Trophoblast cell (in vitro differentiated cells and primary cell): ENCODE measurements around the gene MLN.

ENCODE experiments used
- DNase-seq, 2 donors: peaks; one replicate each; pipeline ENCODE4 v3.0.0-alpha.2; 2016
- H2AFZ ChIP-seq: 2 replicates; pipeline ENCODE4 v1.6.1; 2013; ENCODE audit warnings: low read length, moderate library complexity, mild to moderate bottlenecking; ENCODE audit not compliant: insufficient read depth, poor library complexity
- H2AK5ac ChIP-seq: 2 replicates; pipeline ENCODE4 v1.6.1; 2013; ENCODE audit warnings: mild to moderate bottlenecking, low read length
- H2BK120ac ChIP-seq: 2 replicates; pipeline ENCODE4 v1.6.1; 2013; ENCODE audit warnings: low read length, mild to moderate bottlenecking, moderate library complexity; ENCODE audit not compliant: insufficient read depth, poor library complexity
- H2BK12ac ChIP-seq: 2 replicates; pipeline ENCODE4 v1.6.1; 2013; ENCODE audit warnings: mild to moderate bottlenecking, low read length, moderate library complexity
- H2BK5ac ChIP-seq: 2 replicates; pipeline ENCODE4 v1.6.1; 2013; ENCODE audit warnings: low read length, low read depth, moderate library complexity, mild to moderate bottlenecking; ENCODE audit not compliant: poor library complexity
- H3K14ac ChIP-seq: 2 replicates; pipeline ENCODE4 v1.6.1; 2013; ENCODE audit warnings: mild to moderate bottlenecking, low read length
- H3K18ac ChIP-seq: 2 replicates; pipeline ENCODE4 v1.6.1; 2013; ENCODE audit warnings: mild to moderate bottlenecking, low read length
- H3K23ac ChIP-seq: 2 replicates; pipeline ENCODE4 v1.6.1; 2013; ENCODE audit warnings: low read length
- H3K27ac ChIP-seq: 2 replicates; pipeline ENCODE4 v1.5.1; 2013; ENCODE audit warnings: low read depth, mild to moderate bottlenecking, inconsistent platforms, low read length, moderate library complexity
- H3K27me3 ChIP-seq: 2 replicates; pipeline ENCODE4 v1.6.1; 2013; ENCODE audit warnings: inconsistent platforms, mild to moderate bottlenecking, low read length, moderate library complexity; ENCODE audit not compliant: insufficient read depth
- H3K36me3 ChIP-seq, 2 experiments: 1 replicate in 1 of 2; 2 replicates in 1 of 2; pipeline ENCODE4 v1.6.1; 2013; ENCODE audit warnings: low read length in 2 of 2, mild to moderate bottlenecking in 2 of 2, moderate library complexity in 1 of 2; ENCODE audit not compliant: insufficient read depth in 2 of 2, control insufficient read depth in 1 of 2
- H3K4ac ChIP-seq: 2 replicates; pipeline ENCODE4 v1.6.1; 2013; ENCODE audit warnings: low read depth, mild to moderate bottlenecking, low read length, moderate library complexity
- H3K4me1 ChIP-seq, 2 experiments: 1 replicate in 1 of 2; 2 replicates in 1 of 2; pipeline ENCODE4 v1.6.1; 2013; ENCODE audit warnings: low read length in 2 of 2, mild to moderate bottlenecking in 2 of 2, moderate library complexity in 1 of 2; ENCODE audit not compliant: insufficient read depth in 2 of 2, control insufficient read depth in 1 of 2
- H3K4me2 ChIP-seq: 2 replicates; pipeline ENCODE4 v1.6.1; 2013; ENCODE audit warnings: inconsistent platforms, mild to moderate bottlenecking, low read length, moderate library complexity
- H3K4me3 ChIP-seq: 2 replicates; pipeline ENCODE4 v1.5.1; 2013; ENCODE audit warnings: mild to moderate bottlenecking, low read depth, low read length, inconsistent platforms
- H3K79me1 ChIP-seq: one replicate; pipeline ENCODE4 v1.6.1; 2013; ENCODE audit warnings: low read length
- H3K79me2 ChIP-seq: 2 replicates; pipeline ENCODE4 v1.6.1; 2013; ENCODE audit warnings: low read length, mild to moderate bottlenecking; ENCODE audit not compliant: control insufficient read depth, insufficient read depth, poor library complexity
- H3K9ac ChIP-seq: 2 replicates; pipeline ENCODE4 v1.6.1; 2013; ENCODE audit warnings: mild to moderate bottlenecking, low read length
- H3K9me3 ChIP-seq: 2 replicates; pipeline ENCODE4 v1.6.1; 2013; ENCODE audit warnings: low read depth, mild to moderate bottlenecking, control low read depth, inconsistent platforms, low read length; ENCODE audit not compliant: insufficient read depth
- H4K12ac ChIP-seq: 2 replicates; pipeline ENCODE4 v1.6.1; 2013; ENCODE audit warnings: low read depth, mild to moderate bottlenecking, low read length, moderate library complexity
- H4K8ac ChIP-seq: 2 replicates; pipeline ENCODE4 v1.6.1; 2013; ENCODE audit warnings: low read depth, mild to moderate bottlenecking, low read length, moderate library complexity
- H4K91ac ChIP-seq: one replicate; pipeline ENCODE4 v1.6.1; 2013; ENCODE audit warnings: low read depth, mild to moderate bottlenecking, low read length, moderate library complexity
- WGBS: extraction: QIAGEN DNeasy Blood & Tissue Kit; methylation state at CpG from one replicate; pipeline ENCODE4 v1.1.7; 2013; ENCODE audit warnings: missing lambda C conversion rate; ENCODE audit not compliant: insufficient read length, insufficient coverage; ENCODE audit errors: extremely low coverage; 5-methylcytosine and 5-hydroxymethylcytosine counted together

Gene MLN

DNA sequence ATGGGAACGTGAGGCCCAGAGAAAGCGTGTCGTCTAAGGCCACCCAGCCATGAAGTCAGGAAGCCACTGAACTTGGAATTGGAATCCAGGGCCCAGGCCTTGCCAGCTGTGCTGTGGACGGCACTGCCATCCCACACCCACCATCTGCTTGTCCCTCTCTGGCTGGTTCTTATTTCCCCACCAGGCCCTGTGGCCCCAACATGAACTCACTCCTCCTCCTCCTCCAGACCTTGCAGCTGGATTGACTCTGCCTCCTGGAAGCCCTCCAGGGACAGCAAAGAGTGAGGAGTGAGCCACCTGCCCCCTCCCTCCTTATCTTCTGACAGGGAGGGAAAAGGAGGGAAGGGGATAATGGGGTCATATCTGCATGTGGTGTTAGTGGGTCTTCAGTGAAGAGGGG lies 41.1 kb downstream of the MLN start:
- Histone ChIP-seq H3K79me2 (no peaks in the 10 kb centered on the region), H3K4ac (no peak overlapping the region), H2BK12ac (no peak overlapping the region), H3K9ac (no peak overlapping the region), H4K12ac (no peak overlapping the region), H3K23ac (no peak overlapping the region), H2BK5ac (no peak overlapping the region), H3K18ac (no peak overlapping the region), H3K9me3 (peaks cover 3% of the 10 kb centered on the region), H4K8ac (no peak overlapping the region), H3K79me1 (no peaks in the 10 kb centered on the region), H3K4me1 (no peaks in the 10 kb centered on the region), H3K4me2 (no peak overlapping the region), H3K36me3 (no peaks in the 10 kb centered on the region), H2AK5ac (no peak overlapping the region), H2AFZ (no peak overlapping the region), H4K91ac (no peak overlapping the region), H2BK120ac (no peak overlapping the region), H3K27me3 (no peaks in the 10 kb centered on the region), H3K14ac (no peak overlapping the region), H3K4me3 (no peak overlapping the region), H3K27ac (no peak overlapping the region)
- no CpG with 5 or more reads among the region's 4 CpGs for WGBS
- no peak for DNase-seq

DNA sequence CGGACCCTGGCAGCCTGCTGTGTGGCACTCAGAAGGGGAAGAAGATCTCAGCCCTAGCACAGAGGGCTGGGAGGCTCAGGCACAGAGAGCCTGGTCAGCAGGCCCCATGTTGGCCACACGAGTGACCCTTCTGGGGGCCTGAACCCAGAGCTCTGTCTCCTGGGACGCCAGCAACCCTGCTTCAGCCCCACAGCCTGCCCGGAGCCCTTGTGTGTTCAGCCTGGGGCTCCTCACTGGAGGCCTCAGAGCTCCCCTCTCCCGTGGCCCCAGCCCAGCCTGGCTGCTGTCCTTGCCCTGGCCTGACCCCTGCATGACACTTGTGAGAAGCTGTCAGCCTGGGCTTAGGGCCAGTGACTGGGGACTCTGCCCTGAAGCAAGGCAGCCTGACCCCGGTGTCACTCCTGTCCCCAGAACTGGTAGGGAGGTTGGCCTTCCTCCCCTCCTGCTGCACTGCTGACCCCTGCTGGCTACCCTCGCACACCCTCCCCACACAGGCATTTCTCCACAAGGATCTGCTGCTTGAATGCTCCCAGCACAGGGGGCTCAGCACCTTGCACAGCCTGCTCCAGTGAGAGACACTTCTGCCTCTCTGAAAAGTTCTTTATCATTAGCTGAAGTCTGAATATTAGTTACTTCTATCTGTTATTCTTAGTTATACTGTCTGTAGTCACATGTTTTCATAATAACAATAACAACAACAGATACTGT lies 41.7 kb downstream of the MLN start:
- no peak overlapping the region for H3K14ac ChIP-seq
- no peak overlapping the region for H2AK5ac ChIP-seq
- no peaks in the 10 kb centered on the region for H3K79me1 ChIP-seq
- no peak overlapping the region for H2BK12ac ChIP-seq
- peaks cover 0 to 2% of the 10 kb centered on the region in 2 experiments for H3K4me1 ChIP-seq
- peak in 1 of 2 donors; percentile 57 for DNase-seq
- H3K4ac ChIP-seq, result no peak overlapping the region
- H3K27me3 ChIP-seq, result no peaks in the 10 kb centered on the region
- H4K12ac ChIP-seq, result no peak overlapping the region
- H2AFZ ChIP-seq, result no peak overlapping the region
- H3K27ac ChIP-seq, result no peak overlapping the region
- no peaks in the 10 kb centered on the region for H3K79me2 ChIP-seq
- peak overlapping the region; percentile 39 for H4K8ac ChIP-seq
- H3K4me2 ChIP-seq, result no peak overlapping the region
- H2BK5ac ChIP-seq, result no peak overlapping the region
- no peak overlapping the region for H4K91ac ChIP-seq
- no peak overlapping the region for H3K9ac ChIP-seq
- H3K4me3 ChIP-seq, result no peak overlapping the region
- no peak overlapping the region for H3K23ac ChIP-seq
- H3K18ac ChIP-seq, result no peak overlapping the region
- no CpG with 5 or more reads among the region's 7 CpGs for WGBS
- no peaks in the 10 kb centered on the region for H3K9me3 ChIP-seq
- H2BK120ac ChIP-seq, result no peak overlapping the region
- H3K36me3 ChIP-seq, result no peaks in the 10 kb centered on the region

DNA sequence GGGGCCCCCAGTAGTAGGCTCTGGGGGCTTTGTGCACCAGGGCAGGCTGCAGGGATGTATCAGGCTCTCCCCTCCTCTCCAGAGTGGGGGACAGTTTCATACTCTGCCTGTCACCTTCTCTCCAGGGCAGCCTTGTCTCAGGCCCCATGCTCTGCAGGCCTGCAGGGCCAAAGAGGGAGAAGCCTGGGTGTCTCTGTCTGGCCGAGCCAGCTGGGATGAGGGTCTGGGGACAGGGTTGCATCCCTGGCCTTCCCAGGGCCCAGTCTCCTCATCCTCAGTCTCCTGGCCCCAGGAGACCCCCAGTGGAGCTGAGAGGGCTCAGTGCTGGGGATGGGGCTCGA lies 42.3 kb downstream of the MLN start:
- Histone ChIP-seq H3K36me3 (no peaks in the 10 kb centered on the region), H3K27me3 (no peaks in the 10 kb centered on the region), H3K9ac (no peak overlapping the region), H2BK120ac (no peak overlapping the region), H2BK12ac (no peak overlapping the region), H3K14ac (no peak overlapping the region), H3K4me3 (no peak overlapping the region), H3K9me3 (no peaks in the 10 kb centered on the region), H4K8ac (no peak overlapping the region), H3K4ac (no peak overlapping the region), H3K79me2 (no peaks in the 10 kb centered on the region), H3K27ac (no peak overlapping the region), H4K12ac (no peak overlapping the region), H2BK5ac (no peak overlapping the region), H2AFZ (no peak overlapping the region), H3K18ac (no peak overlapping the region), H3K79me1 (no peaks in the 10 kb centered on the region), H3K4me1 (peaks cover 0 to 2% of the 10 kb centered on the region in 2 experiments), H3K4me2 (no peak overlapping the region), H2AK5ac (no peak overlapping the region), H4K91ac (no peak overlapping the region), H3K23ac (no peak overlapping the region)
- WGBS, result no CpG with 5 or more reads among the region's 2 CpGs
- DNase-seq, result no peak

- H4K91ac ChIP-seq, result no peak overlapping the region
- H2BK12ac ChIP-seq, result no peak overlapping the region
- no CpG with 5 or more reads among the region's 9 CpGs for whole genome bisulfite sequencing
- H3K4me2 ChIP-seq, result no peak overlapping the region
- H3K9me3 ChIP-seq, result no peaks in the 10 kb centered on the region
- H3K14ac ChIP-seq, result no peak overlapping the region
- no peak overlapping the region for H2BK5ac ChIP-seq
- H3K27ac ChIP-seq, result no peak overlapping the region
- peaks cover 0 to 2% of the 10 kb centered on the region in 2 experiments for H3K4me1 ChIP-seq
- H3K9ac ChIP-seq, result no peak overlapping the region
- no peak overlapping the region for H4K12ac ChIP-seq
- no peak overlapping the region for H4K8ac ChIP-seq
- H3K18ac ChIP-seq, result no peak overlapping the region
- no peak overlapping the region for H3K4ac ChIP-seq
- H3K79me2 ChIP-seq, result no peaks in the 10 kb centered on the region
- H2AFZ ChIP-seq, result no peak overlapping the region
- no peak overlapping the region for H2AK5ac ChIP-seq
- no peaks in the 10 kb centered on the region for H3K36me3 ChIP-seq
- no peak overlapping the region for H2BK120ac ChIP-seq
- no peak overlapping the region for H3K23ac ChIP-seq
- H3K79me1 ChIP-seq, result no peaks in the 10 kb centered on the region
- H3K27me3 ChIP-seq, result no peaks in the 10 kb centered on the region
- H3K4me3 ChIP-seq, result no peak overlapping the region
- no peak for DNase-seq
Measured at GRCh38 chr6:33759887-33760629, 43.7 kb downstream of the MLN start.
